ENCODE measurements around the gene PHF24. TPM values are rescaled to one million over a fixed set of nuclear protein-coding genes. Genes with fewer than 3 reads are reported as not detected.

The PHF24 gene
- polyA plus RNA-seq, 5 donors = 0.19 to 0.81 (median 0.54) TPM

GRCh38 chr9:34982361-34982760 lies 24.3 kb downstream of the PHF24 start:
- DNase-seq = no peak

- DNase-seq = no peak
These were observed 25.1 kb downstream of the PHF24 start for GRCh38 chr9:34983209-34983608.

GRCh38 chr9:34984049-34984448 lies 26.0 kb downstream of the PHF24 start:
- DNase-seq = peak; percentile 38 to 48

- DNase-seq = peak in 1 of 2 donors; percentile 25
These were observed 27.3 kb downstream of the PHF24 start for GRCh38 chr9:34985311-34985899.

GRCh38 chr9:34986540-34987047 lies 28.5 kb downstream of the PHF24 start:
- DNase-seq = no peak

- no peak for DNase-seq
These were observed 29.2 kb downstream of the PHF24 start for GRCh38 chr9:34987160-34987901.

GRCh38 chr9:34988218-34989002 lies 30.3 kb downstream of the PHF24 start:
- peak in 1 of 2 donors; percentile 26 for DNase-seq

GRCh38 chr9:34989003-34989945 lies 31.2 kb downstream of the PHF24 start, which contains the start of gene DNAJB5:
DNAJB5 (plus strand) TSS chr9:34989745; CDS start chr9:34990631, 886 bp downstream.
- peak; percentile 99 for DNase-seq

- peak; percentile 57 to 62 for DNase-seq
These were observed 32.0 kb downstream of the PHF24 start for GRCh38 chr9:34989946-34990635.

- DNase-seq = no peak
These were observed 33.0 kb downstream of the PHF24 start for GRCh38 chr9:34990908-34991606.

GRCh38 chr9:34991607-34992375 lies 33.7 kb downstream of the PHF24 start:
- DNase-seq = no peak

- DNase-seq = no peak
These were observed 34.4 kb downstream of the PHF24 start for GRCh38 chr9:34992376-34992951.

- DNase-seq = peak in 1 of 2 donors; percentile 29
These were observed 35.6 kb downstream of the PHF24 start for GRCh38 chr9:34993502-34994259.

- DNase-seq = no peak
These were observed 36.3 kb downstream of the PHF24 start for GRCh38 chr9:34994260-34994899.

- no peak for DNase-seq
These were observed 37.0 kb downstream of the PHF24 start for GRCh38 chr9:34994900-34995669.

GRCh38 chr9:34995670-34996060 lies 37.6 kb downstream of the PHF24 start:
- DNase-seq = no peak

All from right lung (tissue), 5 donors.